GM10266 (cell line): ENCODE data around the gene G6PC3.
"Not testable (repeated sequence)": the region's sequence is repeated elsewhere in the genome, so short reads cannot be mapped to it uniquely, and the experiment has no call there.

Experiments
- DNase-seq: peaks from one replicate; pipeline ENCODE4 v3.0.0; 2012; ENCODE audit errors: extremely low spot score
- CTCF ChIP-seq: IDR thresholded peaks from 2 replicates; pipeline ENCODE4 v1.5.1; 2012; ENCODE audit warnings: mild to moderate bottlenecking, low read depth; ENCODE audit not compliant: control insufficient read depth, insufficient read depth; ENCODE audit errors: missing control alignments

G6PC3 gene

DNA sequence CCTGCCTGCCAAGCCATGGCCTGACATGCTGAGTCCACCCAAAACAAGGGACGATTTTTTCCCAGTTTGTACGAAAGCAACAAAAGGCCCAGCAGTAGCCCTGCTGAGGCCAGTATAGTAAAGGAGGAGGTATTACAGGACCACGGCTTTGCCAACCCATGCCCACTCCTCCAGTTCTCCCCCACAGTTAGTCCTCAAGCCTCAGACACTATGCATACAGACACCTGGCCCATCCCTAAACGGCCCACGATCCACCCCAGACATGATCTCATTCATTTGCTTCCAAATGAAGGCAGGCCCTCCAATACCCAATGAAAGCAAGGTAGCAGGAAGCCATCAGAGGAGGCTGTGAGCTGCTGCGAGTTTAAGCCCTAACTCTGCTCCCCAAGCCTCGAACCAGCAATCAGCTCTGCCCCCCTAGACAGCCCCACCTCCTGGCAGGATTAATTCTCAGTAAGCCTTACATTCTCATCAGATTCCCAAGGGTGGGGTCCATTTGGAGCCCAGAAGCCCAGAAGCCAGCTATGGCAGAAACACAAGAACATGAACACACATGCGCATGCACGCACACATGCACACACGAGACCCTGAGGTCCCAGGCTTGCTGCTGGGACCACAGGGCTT is 48.0 kb downstream of the G6PC3 start:
- DNase-seq = no peak
- no peak for TF ChIP-seq CTCF

GRCh38 chr17:44119062-44119461 is 48.5 kb downstream of the G6PC3 start:
- DNase-seq = no peak
- TF ChIP-seq CTCF = no peak

DNA sequence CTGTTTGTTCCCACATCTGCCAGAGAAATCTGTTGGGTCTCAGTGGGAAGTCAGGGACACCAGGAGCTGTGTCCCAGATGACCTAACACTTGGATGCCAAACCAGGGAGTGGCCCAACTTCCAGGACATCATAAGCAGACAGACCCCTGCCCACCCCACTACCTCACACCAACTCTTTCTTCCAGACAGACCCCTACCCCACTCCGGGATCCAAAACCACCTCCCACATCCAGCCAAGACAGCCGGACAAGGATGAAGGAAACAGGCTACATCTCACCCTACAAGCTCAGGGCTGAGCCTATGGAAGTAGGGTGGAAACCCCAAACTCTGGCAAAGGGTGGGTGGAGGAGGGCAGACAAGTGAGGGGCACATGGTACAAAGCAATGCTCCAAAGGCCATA is 49.3 kb downstream of the G6PC3 start:
- no peak for TF ChIP-seq CTCF
- no peak for DNase-seq

- not testable (repeated sequence) for DNase-seq
Measured at GRCh38 chr17:44120281-44120680, 49.7 kb downstream of the G6PC3 start.

GRCh38 chr17:44120851-44121605 is 50.5 kb downstream of the G6PC3 start:
- TF ChIP-seq CTCF = no peak
- DNase-seq = no peak

GRCh38 chr17:44121997-44122815 is 51.7 kb downstream of the G6PC3 start:
- no peak for DNase-seq
- no peak for TF ChIP-seq CTCF

DNA sequence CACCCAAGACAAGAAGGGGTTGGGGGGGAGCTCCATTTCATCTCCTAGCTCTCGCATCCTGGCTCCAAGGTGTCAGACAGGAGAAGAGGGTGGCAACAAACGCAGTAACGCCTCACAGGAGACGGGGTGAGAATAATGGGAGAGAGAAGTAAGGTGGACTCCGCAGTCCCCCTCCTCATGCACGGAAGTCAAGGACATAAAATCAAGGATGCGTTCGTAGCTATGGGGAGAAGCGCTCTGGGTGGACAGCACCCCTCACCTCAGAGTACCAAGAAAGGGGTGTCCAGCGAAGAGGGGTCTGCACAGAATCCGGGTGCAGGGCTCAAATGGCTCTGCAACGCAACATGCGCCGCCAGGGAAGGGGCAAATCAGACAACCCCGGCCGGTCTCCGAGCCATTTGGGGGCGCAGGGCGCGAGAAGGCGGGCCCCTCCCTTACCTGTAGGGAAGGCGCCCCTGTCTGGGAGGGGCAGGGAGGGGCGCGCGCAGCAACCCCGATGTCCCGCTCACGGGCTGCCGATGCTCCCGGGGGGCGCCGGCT is 52.4 kb downstream of the G6PC3 start:
- no peak for DNase-seq
- no peak for TF ChIP-seq CTCF
